ENCODE measurements around the gene ABTB2. TPM values are rescaled to one million over a fixed set of nuclear protein-coding genes. Genes with fewer than 3 reads are reported as not detected.

Gene ABTB2
- total RNA-seq, 1 experiment from 2014 or later: 5.5 TPM

- Histone ChIP-seq H3K18ac (ENCODE audit: insufficient read length, low read depth, low read length) (no peak overlapping the region), H4K91ac (ENCODE audit: insufficient read length, low read depth, low read length) (no peak overlapping the region), H3K4me2 (ENCODE audit: insufficient read depth, insufficient read length, low read length) (no peak overlapping the region), H2BK120ac (ENCODE audit: low read depth, low read length, poor library complexity, severe bottlenecking) (no peak overlapping the region), H3K23me2 (ENCODE audit: insufficient read length, low read depth, low read length, poor library complexity, severe bottlenecking) (no peaks in the 10 kb centered on the region), H4K20me1 (ENCODE audit: control insufficient read depth, insufficient read depth, insufficient read length) (no peaks in the 10 kb centered on the region), H3K56ac (ENCODE audit: insufficient read length, low read depth, low read length) (no peak overlapping the region), H3K4ac (ENCODE audit: low read depth, low read length) (no peak overlapping the region), H2BK12ac (ENCODE audit: insufficient read length, low read depth, low read length) (no peak overlapping the region), H3K4me1 (ENCODE audit: insufficient read depth, low read length) (no peaks in the 10 kb centered on the region), H3K23ac (ENCODE audit: insufficient read length, low read depth, low read length) (no peak overlapping the region), H4K5ac (ENCODE audit: insufficient read length, low read depth, low read length) (no peak overlapping the region), H3K14ac (ENCODE audit: insufficient read depth, low read length) (no peak overlapping the region), H4K8ac (replicated peaks; ENCODE audit: insufficient read length, low read depth, low read length) (no peak overlapping the region), H2BK15ac (ENCODE audit: low read depth, low read length) (no peak overlapping the region), H2AK5ac (ENCODE audit: insufficient read length, low read length) (no peak overlapping the region), H3K79me1 (ENCODE audit: insufficient read depth, low read depth, low read length, poor library complexity, severe bottlenecking) (no peaks in the 10 kb centered on the region), H2BK5ac (ENCODE audit: insufficient read length, low read length) (no peak overlapping the region), H3K79me2 (ENCODE audit: insufficient read depth, low read length) (no peaks in the 10 kb centered on the region), H3K9me3 (ENCODE audit: control insufficient read depth, low read depth, low read length) (no peaks in the 10 kb centered on the region), H3K27me3 (ENCODE audit: insufficient read depth, low read length) (no peaks in the 10 kb centered on the region), H3T11ph (ENCODE audit: low read length) (no peak overlapping the region), H2AFZ (ENCODE audit: low read length) (no peak overlapping the region), H2BK20ac (ENCODE audit: low read depth, low read length, poor library complexity, severe bottlenecking) (no peak overlapping the region), H3K27ac (ENCODE audit: insufficient read length, low read depth, low read length) (no peak overlapping the region), H3K9ac (ENCODE audit: extremely low read depth, insufficient read length, low read length) (no peak overlapping the region)
- Mint-ChIP-seq H3K27ac (no peak overlapping the region; a peak in 1 of 7 replicates), H3K4me3 (no peak overlapping the region), H3K27me3 (ENCODE audit: low read depth) (no peaks in the 10 kb centered on the region), H3K9me3 (no peaks in the 10 kb centered on the region), H3K4me1 (peaks cover 3 to 4% of the 10 kb centered on the region in 2 experiments; a peak in 3 of 4 replicates), H3K36me3 (ENCODE audit: insufficient read depth in 1 of 3, low read depth in 3 of 3) (no peaks in the 10 kb centered on the region)
- no CpG with 5 or more reads among the region's 17 CpGs for WGBS (ENCODE audit: extremely low coverage, insufficient read length, low lambda C conversion rate)
- no peak for TF ChIP-seq CTCF (conservative IDR thresholded peaks at IDR 0.05)
- no peak for DNase-seq
Measured at GRCh38 chr11:34284811-34285481, 72.9 kb downstream of the ABTB2 start.
